CD4-positive, alpha-beta T cell treated with Interleukin-4 for 1 hour (primary cell): ENCODE measurements around the gene CEP192.

Experiments
- DNase-seq, 2 donors: peaks; one replicate each; pipeline ENCODE4 v3.0.0-alpha.2; 2020 to 2022

CEP192 gene

DNA sequence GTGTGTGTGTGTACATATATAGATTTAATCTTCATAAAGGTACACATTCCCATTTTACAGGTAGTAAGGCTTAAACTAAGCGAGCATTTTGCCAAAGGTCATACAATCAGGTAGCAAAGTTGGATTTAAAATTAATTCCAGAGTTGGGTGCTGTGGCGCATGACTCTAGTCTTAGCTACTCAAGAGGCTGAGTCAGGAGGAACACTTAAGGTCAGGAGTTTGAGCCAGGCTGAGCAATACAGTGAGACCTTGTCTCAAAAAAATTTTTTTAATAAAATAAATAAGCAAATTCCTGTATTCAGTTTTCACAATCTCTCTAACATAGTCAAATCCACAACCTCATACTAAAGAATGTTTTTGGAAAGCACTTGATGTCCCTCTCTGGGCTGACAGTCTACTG is 115.9 kb downstream of the CEP192 start:
- no peak for DNase-seq

- DNase-seq, result no peak
Measured at GRCh38 chr18:13108330-13108729, 117.2 kb downstream of the CEP192 start.

GRCh38 chr18:13110559-13110958 is 119.4 kb downstream of the CEP192 start:
- DNase-seq, result no peak

DNA sequence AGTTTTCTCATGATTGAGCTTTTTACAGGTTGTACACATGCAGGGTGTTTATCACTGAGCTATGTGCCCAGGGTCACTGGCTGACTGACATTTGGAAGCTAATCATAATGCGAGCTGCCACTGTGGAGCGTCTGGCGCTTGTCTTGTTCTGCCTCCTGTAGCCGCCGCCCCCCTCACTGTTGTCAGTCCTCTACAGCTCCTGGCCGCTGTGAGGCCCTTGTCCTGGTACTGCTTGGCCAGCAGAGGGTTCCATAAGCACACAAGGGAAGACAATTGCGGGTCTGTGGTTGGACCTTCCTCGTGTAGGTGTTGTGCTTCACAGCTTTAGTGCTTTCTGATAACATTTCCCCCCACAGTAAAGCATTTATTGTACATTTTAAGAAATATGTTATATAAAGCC is 121.8 kb downstream of the CEP192 start:
- DNase-seq, result no peak

- DNase-seq, result no peak
Measured at GRCh38 chr18:13120255-13120654, 129.1 kb downstream of the CEP192 start.

GRCh38 chr18:13120983-13121441 is 129.8 kb downstream of the CEP192 start:
- DNase-seq, result no peak

DNA sequence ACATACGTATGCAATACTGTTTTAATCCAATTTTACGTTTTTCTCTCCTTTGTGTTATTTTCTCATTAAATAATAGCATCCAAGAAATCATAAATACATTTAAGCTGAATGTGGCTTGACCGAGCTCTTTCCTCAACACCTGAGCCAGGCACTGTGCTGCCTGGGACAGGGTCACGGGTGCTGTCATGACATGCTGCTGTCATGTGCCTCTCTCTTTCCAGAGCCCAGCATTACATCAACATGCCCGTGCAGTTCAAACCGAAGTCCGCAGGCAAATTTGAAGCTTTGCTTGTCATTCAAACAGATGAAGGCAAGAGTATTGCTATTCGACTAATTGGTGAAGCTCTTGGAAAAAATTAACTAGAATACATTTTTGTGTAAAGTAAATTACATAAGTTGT is 133.2 kb downstream of the CEP192 start:
- DNase-seq, result no peak

DNA sequence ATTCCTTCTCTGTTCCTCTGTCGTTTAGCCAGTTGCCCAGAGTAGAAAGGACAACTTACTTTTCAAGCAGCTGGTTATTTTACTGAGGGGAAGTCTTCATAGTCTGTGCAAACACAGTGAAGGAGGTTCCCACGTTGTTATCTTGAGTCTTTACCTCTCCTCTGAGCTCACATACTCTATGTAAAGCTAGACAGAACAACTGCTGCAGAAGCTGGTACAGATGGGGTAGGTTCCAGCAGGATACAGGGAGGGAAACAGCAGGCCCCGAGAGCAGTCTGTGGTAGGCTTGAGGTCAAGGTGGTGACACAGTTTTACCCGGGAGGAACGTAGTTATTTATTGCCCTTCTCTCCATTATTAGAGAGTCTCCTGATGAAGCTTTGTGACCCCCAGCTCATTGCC is 134.0 kb downstream of the CEP192 start:
- DNase-seq, result no peak

GRCh38 chr18:13126966-13127598 is 135.9 kb downstream of the CEP192 start:
- no peak for DNase-seq

GRCh38 chr18:13131283-13131682 is 140.1 kb downstream of the CEP192 start:
- DNase-seq, result no peak

DNA sequence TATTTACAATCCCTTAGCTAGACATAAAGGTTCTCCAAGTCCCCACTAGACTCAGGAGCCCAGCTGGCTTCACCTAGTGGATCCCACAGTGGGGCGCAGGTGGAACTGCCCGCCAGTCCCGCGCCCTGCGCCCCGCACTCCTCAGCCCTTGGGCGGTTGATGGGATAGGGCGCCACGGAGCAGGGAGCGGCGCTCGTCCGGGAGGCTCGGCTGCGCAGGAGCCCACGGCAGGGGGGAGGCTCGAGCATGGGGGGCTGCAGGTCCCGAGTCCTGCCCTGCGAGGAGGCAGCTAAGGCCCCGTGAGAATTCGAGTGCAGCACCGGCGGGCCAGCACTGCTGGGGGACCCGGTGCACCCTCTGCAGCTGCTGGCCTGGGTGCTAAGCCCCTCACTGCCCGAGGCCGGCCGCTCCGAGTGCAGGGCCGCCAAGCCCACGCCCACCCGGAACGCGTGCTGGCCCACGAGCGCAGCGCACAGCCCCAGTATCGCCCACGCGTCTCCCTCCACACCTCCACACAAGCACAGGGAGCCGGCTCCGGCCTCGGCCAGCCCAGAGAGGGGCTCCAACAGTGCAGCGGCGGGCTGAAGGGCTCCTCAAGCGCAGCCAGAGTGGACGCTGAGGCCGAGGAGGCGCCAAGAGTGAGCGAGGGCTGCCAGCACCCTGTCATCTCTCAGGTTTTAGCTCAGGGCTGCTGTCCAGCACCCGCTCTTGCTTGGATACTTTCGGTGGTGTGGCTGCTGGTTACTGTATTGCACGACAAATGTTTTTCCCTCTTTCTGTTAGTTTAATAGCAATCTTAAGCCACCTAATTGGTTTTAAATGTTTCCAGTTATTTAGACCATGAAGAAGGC is 143.6 kb downstream of the CEP192 start:
- no peak for DNase-seq

DNA sequence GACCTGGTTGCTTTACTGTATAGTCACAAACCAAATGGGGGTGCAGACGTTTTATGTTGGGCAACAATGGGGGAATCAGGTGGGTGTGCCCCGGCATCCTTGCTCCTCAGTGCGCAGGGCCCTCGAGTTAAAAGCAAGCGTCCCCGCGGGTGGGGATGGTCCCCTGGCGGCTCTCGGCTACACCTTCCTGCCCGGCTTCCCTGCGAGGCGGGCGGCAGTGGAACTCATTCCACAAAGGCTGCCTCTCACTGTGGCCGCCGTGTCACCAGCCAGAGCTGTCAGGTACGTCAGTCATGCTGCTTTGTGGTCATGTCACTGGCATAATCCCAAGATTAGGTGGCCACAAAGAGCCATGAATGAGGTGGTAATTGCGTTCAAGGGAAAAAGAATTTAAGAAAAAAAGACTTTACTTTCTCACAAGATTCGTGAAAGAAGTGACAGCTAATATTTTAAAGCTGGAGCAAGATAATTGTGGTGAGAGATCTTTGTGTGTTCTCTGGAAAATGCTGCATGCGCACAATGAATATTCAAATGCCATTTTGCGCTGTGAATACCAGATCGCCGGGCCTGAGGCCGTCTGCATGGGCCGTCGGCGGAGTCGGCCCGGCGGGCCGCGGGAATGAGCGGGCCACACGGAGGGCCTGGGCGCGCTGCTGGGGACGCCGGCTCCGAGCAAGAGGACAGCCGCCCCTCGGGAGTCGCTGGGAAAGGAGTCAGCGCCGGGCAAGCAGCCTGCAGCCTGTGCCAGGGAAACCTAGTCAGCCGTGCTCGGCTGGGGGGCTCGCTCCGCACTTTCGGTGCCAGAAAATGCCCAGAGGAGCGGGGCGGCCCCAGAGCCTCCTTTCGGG is 145.1 kb downstream of the CEP192 start:
- DNase-seq, result peak; percentile 35 to 39

DNA sequence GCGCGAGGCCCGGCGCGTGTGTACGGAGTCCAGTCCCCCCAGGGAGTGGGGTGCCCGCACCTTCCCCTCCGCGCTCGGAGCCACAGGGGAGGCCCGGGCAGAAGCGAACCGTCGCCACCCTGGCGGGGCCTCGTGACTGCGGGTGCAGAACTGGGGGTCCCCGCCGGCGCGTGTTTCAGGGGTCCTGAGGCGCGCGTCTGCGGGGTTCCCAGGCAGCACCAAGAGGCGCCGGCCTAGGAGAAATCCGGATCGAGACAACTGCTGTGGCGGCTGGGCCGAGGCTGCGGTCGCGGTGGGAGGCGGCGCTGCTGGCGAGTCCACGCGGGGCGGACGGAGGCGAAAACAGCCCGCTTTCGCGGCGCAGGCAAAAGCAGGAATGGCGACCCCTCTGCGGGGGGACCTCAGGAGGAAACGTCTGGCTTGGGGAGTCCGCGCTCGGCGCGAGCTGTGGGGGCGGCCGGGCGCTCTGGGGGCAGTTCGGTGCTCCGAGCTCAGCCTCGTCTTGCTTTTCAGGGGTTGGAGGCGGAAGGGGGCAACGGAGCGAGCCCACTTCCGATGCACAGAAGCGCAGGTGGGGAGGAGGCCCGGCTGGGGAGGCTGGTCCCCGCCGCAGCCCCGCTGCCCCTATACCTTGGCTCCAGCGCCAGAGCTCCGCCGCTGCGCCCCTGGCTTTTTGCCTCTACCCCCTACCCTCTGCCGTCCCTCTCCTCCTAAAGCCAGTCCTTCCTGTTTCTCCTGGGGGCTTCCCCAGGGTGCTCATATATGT is 145.9 kb downstream of the CEP192 start:
- peak in 1 of 2 donors; percentile 36 for DNase-seq

DNA sequence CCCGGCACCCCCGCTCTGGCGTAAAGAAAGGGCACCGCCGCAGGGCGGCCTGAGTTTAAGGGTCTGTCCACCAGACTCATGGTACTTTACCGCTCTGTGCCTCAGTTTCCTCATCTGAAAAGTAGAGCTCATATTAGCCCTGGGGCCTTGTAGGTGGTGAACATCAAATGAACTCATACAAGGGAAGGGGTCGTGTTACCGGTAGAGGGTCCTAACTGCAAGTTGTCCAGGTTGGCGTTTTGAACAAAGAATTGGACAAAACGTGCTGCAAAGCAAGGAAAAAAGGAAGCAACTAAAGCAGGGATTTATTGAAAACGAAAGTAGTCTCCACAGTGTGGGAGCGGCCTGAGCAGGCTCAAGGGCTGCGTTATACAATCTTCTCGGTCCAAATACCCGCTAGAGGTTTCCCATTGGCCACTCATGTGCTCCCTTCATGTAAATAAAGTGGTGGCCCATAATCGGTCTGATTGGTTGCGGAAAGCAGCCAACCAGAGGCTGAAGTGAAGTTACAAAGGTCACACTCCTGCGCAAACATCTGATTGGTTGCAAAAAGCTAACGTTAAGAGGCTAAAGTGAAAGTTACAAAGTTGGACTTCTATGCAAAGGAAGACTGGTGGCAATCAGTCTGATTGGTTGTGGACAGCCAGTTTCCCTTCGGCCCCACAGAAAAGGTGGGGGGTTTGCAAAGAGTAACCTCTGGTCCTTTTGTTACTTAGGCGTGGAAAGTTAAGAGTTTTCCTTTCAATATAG is 146.7 kb downstream of the CEP192 start:
- DNase-seq, result peak; percentile 88 to 91

GRCh38 chr18:13138420-13139139 is 147.4 kb downstream of the CEP192 start:
- DNase-seq, result no peak

DNA sequence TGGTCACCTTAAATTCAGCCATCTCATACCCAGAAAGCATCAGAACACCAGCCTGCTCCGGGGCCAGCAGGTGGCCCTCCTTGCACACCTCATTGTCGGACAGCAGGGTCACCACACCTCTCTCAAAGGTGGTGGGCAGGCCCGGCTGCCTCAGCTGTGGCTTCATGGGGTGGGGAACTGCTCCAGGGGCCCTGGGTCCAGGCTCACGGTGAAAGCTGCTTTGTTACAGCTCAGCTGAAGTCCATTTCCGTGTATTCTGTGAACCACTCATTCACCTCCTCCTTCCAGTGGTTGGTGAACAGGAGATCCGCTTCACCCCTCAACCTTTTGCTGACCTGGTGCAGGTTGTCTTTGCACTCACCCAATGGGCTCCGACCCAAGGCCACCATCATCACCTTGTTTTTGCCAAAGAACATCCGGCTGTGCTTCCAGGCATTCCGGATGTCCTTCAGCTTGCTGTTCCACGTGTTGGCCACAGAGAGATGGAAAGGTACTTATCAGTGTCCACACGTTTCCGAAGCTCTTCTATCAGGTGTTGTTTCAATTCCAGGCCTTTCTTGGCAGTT is 148.8 kb downstream of the CEP192 start:
- no peak for DNase-seq

DNA sequence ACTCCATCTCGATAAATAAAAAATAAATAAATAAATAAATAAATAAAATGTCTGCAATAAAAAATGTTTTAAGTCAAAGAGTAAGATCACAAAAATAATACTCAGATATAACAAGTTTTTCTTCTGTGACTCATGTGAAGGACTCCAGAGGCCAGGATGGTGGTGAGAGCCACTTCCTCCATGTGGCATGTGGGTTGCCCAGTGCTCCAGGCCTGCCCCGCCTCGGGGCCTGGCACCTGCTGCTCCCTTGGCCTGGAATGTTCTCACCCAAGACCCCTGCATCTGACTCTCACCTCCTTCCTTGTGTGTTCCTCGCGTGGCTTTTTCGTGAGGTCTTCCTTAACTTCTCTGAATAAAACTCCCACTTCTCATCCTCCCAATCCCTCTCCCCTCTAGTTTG is 150.0 kb downstream of the CEP192 start:
- DNase-seq, result no peak

DNA sequence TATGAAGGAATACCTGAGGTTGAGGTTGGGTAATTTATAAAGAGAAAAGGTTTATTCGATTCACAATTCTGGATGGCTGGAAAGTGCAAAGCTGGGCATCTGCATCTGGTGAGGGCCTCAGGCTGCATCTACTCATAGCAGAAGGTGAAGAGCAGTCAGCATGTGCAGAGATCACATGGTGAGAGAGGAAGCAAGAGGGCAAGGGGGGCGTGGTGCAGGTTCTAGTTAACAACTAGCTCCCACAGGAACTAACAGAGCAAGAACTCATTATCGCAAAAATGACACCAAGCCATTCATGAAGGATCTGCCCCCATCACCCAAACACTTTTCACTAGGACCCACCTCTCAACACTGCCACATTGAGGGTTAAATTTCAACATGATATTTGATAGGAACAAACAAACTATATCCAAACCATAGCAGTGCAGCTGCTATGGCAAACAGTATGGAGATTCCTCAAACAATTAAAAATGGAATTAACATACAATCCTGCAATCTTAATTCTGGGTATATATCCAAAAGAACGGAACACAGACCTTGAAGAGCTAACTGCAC is 154.6 kb downstream of the CEP192 start:
- no peak for DNase-seq

DNA sequence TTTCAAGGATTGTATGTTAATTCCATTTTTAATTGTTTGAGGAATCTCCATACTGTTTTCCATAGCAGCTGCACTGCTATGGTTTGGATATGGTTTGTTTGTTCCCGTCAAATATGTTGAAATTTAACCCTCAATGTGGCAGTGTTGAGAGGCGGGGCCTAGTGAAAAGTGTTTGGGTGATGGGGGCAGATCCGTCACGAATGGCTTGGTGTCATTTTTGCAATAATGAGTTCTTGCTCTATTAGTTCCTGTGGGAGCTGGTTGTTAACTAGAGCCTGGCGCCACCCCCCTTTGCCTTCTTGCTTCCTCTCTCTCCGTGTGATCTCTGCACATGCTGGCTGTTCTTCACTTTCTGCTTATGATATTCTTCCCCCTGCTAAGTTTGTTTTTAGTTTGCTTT is 156.0 kb downstream of the CEP192 start:
- no peak for DNase-seq

DNA sequence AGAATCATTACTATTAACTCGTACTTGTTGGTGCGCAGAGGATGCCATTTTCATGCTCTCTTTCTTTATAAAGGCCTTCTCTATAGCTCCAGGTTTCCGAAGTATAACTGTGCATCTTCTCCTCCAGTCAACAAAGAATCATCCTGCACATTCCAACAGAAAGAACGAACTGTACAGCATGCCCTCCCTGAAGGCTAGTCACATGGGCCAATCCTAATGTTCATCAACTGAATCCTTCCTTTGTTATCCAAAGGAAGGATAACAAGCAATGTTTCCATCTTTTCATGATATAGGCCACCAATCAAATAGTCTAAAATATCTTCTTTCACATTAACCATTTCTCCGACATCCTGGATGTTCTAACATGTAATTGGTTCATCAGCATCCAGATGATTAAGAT is 160.5 kb downstream of the CEP192 start:
- no peak for DNase-seq

DNA sequence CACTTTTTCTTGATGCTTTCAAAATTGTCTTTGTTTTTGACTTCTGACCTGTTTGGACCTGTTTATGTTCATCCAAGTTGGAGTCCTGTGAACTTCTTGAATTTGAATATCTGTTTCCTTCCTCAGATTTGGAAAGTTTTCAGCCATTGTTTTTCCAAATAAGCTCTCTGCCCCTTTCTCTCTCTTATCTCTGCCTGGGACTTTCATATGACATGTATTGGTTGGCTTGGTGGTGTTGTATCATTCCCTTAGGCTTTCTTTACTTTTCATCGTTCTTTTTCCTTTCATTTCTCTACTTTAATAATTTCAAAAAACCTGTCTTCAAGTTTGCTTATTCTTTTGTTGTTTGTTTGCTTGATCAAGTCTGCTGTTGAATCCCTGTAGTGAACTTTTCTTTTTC is 167.3 kb downstream of the CEP192 start:
- no peak for DNase-seq
